ENCODE data around the gene POLR2F. TPM values are rescaled to one million over a fixed set of nuclear protein-coding genes. Genes with fewer than 3 reads are reported as not detected.

POLR2F gene
- total RNA-seq, 1 experiment from 2014 or later = 141 TPM

DNA sequence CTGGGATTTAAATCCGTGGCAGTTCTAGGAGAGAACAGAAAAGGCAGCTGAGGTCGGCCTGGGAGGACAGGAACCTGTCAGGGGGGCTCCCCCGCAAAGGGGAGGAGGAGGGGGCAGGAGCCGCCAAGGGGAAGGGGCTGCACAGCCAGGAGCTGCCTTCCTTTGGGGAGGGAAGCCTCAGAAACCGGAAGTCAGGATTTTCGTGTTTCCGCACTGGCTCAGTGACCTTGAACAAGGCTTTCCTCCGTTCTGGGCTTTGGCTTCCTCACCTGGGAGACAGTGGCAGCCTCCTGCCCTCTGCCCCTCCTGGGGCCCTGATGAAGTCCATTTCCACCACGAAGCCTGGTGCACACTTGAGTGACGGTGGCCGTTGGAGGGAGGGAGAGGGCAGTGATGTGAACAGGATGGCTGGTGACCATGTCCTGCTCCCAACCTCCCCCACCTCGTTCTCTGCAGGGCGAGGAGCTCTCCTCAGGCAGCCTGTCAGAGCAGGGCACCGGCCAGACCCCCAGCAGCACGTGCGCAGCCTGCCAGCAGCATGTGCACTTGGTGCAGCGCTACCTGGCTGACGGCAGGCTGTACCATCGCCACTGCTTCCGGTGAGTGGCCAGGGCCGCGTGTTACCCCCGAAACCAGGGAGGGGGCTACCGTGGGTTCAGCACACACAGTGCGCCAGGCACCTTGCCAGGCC, 34.8 kb upstream of the POLR2F start:
- Histone ChIP-seq H2BK120ac (ENCODE audit: low read depth, low read length, poor library complexity, severe bottlenecking) (no peak overlapping the region), H3K9ac (ENCODE audit: extremely low read depth, insufficient read length, low read length) (no peak overlapping the region), H3K23ac (ENCODE audit: insufficient read length, low read depth, low read length) (no peak overlapping the region), H3T11ph (ENCODE audit: low read length) (no peak overlapping the region), H3K4me1 (ENCODE audit: insufficient read depth, low read length) (no peaks in the 10 kb centered on the region), H3K4me2 (ENCODE audit: insufficient read depth, insufficient read length, low read length) (no peak overlapping the region), H3K18ac (ENCODE audit: insufficient read length, low read depth, low read length) (no peak overlapping the region), H2BK20ac (ENCODE audit: low read depth, low read length, poor library complexity, severe bottlenecking) (no peak overlapping the region), H2BK12ac (ENCODE audit: insufficient read length, low read depth, low read length) (no peak overlapping the region), H3K9me3 (ENCODE audit: control insufficient read depth, low read depth, low read length) (no peaks in the 10 kb centered on the region), H3K27ac (ENCODE audit: insufficient read length, low read depth, low read length) (no peak overlapping the region), H4K20me1 (ENCODE audit: control insufficient read depth, insufficient read depth, insufficient read length) (no peaks in the 10 kb centered on the region), H3K14ac (ENCODE audit: insufficient read depth, low read length) (no peak overlapping the region), H3K27me3 (ENCODE audit: insufficient read depth, low read length) (no peaks in the 10 kb centered on the region), H4K91ac (ENCODE audit: insufficient read length, low read depth, low read length) (no peak overlapping the region), H4K8ac (replicated peaks; ENCODE audit: insufficient read length, low read depth, low read length) (no peak overlapping the region), H3K79me2 (ENCODE audit: insufficient read depth, low read length) (no peaks in the 10 kb centered on the region), H2BK15ac (ENCODE audit: low read depth, low read length) (no peak overlapping the region), H2BK5ac (ENCODE audit: insufficient read length, low read length) (no peak overlapping the region), H2AFZ (ENCODE audit: low read length) (no peak overlapping the region), H3K4ac (ENCODE audit: low read depth, low read length) (no peak overlapping the region), H2AK5ac (ENCODE audit: insufficient read length, low read length) (no peak overlapping the region), H3K23me2 (ENCODE audit: insufficient read length, low read depth, low read length, poor library complexity, severe bottlenecking) (peaks cover 2% of the 10 kb centered on the region), H4K5ac (ENCODE audit: insufficient read length, low read depth, low read length) (no peak overlapping the region), H3K56ac (ENCODE audit: insufficient read length, low read depth, low read length) (no peak overlapping the region), H3K79me1 (ENCODE audit: insufficient read depth, low read depth, low read length, poor library complexity, severe bottlenecking) (no peaks in the 10 kb centered on the region)
- H3K4me1 Mint-ChIP-seq = 0 out of 4 replicates have a peak, but pooled peaks cover 0 to 3% of the 10 kb centered on the region in 2 experiments
- TF ChIP-seq, protein P1, sequence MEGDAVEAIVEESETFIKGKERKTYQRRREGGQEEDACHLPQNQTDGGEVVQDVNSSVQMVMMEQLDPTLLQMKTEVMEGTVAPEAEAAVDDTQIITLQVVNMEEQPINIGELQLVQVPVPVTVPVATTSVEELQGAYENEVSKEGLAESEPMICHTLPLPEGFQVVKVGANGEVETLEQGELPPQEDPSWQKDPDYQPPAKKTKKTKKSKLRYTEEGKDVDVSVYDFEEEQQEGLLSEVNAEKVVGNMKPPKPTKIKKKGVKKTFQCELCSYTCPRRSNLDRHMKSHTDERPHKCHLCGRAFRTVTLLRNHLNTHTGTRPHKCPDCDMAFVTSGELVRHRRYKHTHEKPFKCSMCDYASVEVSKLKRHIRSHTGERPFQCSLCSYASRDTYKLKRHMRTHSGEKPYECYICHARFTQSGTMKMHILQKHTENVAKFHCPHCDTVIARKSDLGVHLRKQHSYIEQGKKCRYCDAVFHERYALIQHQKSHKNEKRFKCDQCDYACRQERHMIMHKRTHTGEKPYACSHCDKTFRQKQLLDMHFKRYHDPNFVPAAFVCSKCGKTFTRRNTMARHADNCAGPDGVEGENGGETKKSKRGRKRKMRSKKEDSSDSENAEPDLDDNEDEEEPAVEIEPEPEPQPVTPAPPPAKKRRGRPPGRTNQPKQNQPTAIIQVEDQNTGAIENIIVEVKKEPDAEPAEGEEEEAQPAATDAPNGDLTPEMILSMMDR (conservative IDR thresholded peaks at IDR 0.05) = no peak
- no peak for DNase-seq
- H3K27ac Mint-ChIP-seq = no peak overlapping the region
- H3K9me3 Mint-ChIP-seq = no peaks in the 10 kb centered on the region
- no peak overlapping the region for H3K4me3 Mint-ChIP-seq
- no CpG with 5 or more reads among the region's 25 CpGs for WGBS (ENCODE audit: extremely low coverage, insufficient read length, low lambda C conversion rate)
- no peaks in the 10 kb centered on the region; the same call in 1 of the 2 replicates for H3K27me3 Mint-ChIP-seq (ENCODE audit: low read depth)
- H3K36me3 Mint-ChIP-seq (ENCODE audit: insufficient read depth in 1 of 3, low read depth in 3 of 3) = peaks cover 1 to 47% (median 20%) of the 10 kb centered on the region in 3 experiments; a peak in 6 of 7 replicates

Measured in H9 (cell line).